Mucosa of rectum (tissue), 2 donors: ENCODE data around the gene NCAPG.

Experiments
- H3K27ac ChIP-seq, 2 donors: one replicate each; pipeline ENCODE4 v1.7.0; 2013; ENCODE audit warnings: inconsistent platforms in 2 of 2, low read depth in 2 of 2, low read length in 2 of 2
- H3K27me3 ChIP-seq, 2 donors: one replicate each; pipeline ENCODE4 v1.7.0; 2013; ENCODE audit warnings: low read length in 2 of 2; ENCODE audit not compliant: control insufficient read depth in 2 of 2, insufficient read depth in 2 of 2
- H3K36me3 ChIP-seq, 2 donors: one replicate each; pipeline ENCODE4 v1.7.0; 2013; ENCODE audit warnings: low read length in 2 of 2; ENCODE audit not compliant: control insufficient read depth in 2 of 2, insufficient read depth in 2 of 2
- H3K4me1 ChIP-seq, 2 donors: one replicate each; pipeline ENCODE4 v1.7.0; 2013; ENCODE audit warnings: low read length in 2 of 2, mild to moderate bottlenecking in 1 of 2; ENCODE audit not compliant: control insufficient read depth in 2 of 2, insufficient read depth in 2 of 2
- H3K4me3 ChIP-seq, 2 donors: one replicate each; pipeline ENCODE4 v1.7.0; 2013; ENCODE audit warnings: low read length in 2 of 2
- H3K9ac ChIP-seq, 2 donors: one replicate each; pipeline ENCODE4 v1.7.0; 2013; ENCODE audit warnings: low read length in 2 of 2, low read depth in 1 of 2, mild to moderate bottlenecking in 1 of 2
- H3K9me3 ChIP-seq, 2 donors: one replicate each; pipeline ENCODE4 v1.7.0; 2013; ENCODE audit warnings: low read length in 2 of 2; ENCODE audit not compliant: control insufficient read depth in 2 of 2
- donor health status: healthy.
- donor health status: Normal muscosa, but diverticular disease.

Gene NCAPG

DNA sequence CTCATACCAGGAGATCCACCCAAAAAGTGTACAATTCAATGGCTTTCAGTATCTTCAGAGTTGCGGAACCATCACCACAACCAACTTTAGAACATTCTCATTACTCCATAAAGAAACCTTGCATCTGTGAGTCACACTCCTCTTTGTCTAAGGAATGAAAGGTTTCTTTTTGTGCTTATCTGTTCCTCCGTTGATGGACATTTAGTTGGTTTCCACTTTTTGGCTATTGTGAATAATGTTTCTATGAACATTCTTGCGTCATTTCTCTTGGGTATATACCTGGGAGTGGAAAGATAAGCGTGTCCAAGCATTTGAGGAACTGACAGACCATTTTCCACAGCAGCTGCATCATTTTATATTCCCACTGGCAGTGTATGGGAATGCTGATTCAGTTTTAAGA lies 39.9 kb upstream of the NCAPG start:
- H3K9ac ChIP-seq = no peak overlapping the region
- no peaks in the 10 kb centered on the region for H3K9me3 ChIP-seq
- no peaks in the 10 kb centered on the region for H3K4me1 ChIP-seq
- no peaks in the 10 kb centered on the region for H3K36me3 ChIP-seq
- no peak overlapping the region for H3K4me3 ChIP-seq
- H3K27ac ChIP-seq = no peak overlapping the region
- H3K27me3 ChIP-seq = no peaks in the 10 kb centered on the region

- Histone ChIP-seq H3K27ac (no peak overlapping the region), H3K4me3 (no peak overlapping the region), H3K27me3 (no peaks in the 10 kb centered on the region), H3K4me1 (no peaks in the 10 kb centered on the region), H3K9ac (no peak overlapping the region), H3K9me3 (no peaks in the 10 kb centered on the region), H3K36me3 (no peaks in the 10 kb centered on the region)
Observed at GRCh38 chr4:17771284-17771908, 39.4 kb upstream of the NCAPG start.

DNA sequence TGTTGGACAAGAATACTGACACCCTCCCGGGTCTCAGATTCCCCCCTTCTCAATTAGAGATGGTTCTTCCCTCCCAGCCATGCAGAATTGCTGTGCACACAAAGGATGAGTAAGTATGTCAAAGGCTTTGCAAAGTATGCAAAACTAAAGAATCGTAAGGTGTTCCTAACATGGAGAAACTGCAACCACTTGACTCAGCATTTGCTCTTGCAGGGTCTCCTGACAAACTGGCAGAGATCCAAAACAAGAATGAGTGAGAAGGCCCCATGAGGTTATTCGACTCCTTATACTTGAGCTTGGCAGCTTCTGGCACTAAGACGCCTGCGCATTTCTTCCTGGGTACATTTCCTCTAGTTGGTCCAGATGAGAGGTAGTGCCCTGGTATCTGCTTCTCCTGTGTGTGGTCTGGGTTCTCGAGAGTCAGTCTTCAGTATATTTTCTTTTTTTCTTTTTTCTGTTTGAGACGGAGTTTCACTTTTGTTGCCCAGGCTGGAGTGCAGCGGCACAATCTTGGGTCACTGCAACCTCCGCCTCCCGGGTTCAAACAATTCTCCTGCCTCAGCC lies 37.6 kb upstream of the NCAPG start:
- Histone ChIP-seq H3K4me1 (no peaks in the 10 kb centered on the region), H3K4me3 (no peak overlapping the region), H3K27me3 (peaks cover 0 to 3% of the 10 kb centered on the region in 2 donors), H3K36me3 (no peaks in the 10 kb centered on the region), H3K27ac (no peak overlapping the region), H3K9me3 (no peaks in the 10 kb centered on the region), H3K9ac (no peak overlapping the region)

DNA sequence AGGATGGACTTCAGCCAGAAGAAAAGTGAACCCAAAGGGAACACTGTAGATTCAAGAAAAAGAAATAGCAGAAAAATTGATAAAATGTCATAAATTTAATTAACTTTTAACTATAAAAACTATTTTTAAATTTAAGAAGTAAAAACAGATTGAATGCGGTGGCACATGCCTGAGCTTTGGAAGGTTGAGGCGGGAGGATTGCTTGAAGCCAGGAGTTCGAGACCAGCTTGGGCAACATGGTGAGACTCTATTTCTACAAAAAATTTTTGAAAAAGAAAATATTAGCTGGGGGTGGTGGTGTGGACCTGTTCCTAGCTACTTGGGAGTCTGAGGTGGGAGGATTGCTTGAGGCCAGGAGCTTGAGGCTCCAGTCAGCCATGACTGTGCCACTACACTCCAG lies 32.3 kb upstream of the NCAPG start:
- Histone ChIP-seq H3K9me3 (no peaks in the 10 kb centered on the region), H3K27me3 (peaks cover 23 to 34% of the 10 kb centered on the region in 2 donors), H3K27ac (no peak overlapping the region), H3K4me3 (no peak overlapping the region), H3K4me1 (peaks cover 6 to 8% of the 10 kb centered on the region in 2 donors), H3K9ac (no peak overlapping the region), H3K36me3 (no peaks in the 10 kb centered on the region)

GRCh38 chr4:17780501-17781299 lies 30.1 kb upstream of the NCAPG start:
- H3K36me3 ChIP-seq = no peaks in the 10 kb centered on the region
- H3K4me1 ChIP-seq = peaks cover 6 to 8% of the 10 kb centered on the region in 2 donors
- H3K27ac ChIP-seq = no peak overlapping the region
- H3K27me3 ChIP-seq = peaks cover 23 to 34% of the 10 kb centered on the region in 2 donors
- no peaks in the 10 kb centered on the region for H3K9me3 ChIP-seq
- no peak overlapping the region for H3K9ac ChIP-seq
- peak overlapping the region; percentile 31 to 53 for H3K4me3 ChIP-seq

GRCh38 chr4:17781300-17782287 lies 29.2 kb upstream of the NCAPG start, which contains the start of gene FAM184B:
TSS of gene FAM184B (minus strand) at chr4:17781621. CDS start at chr4:17781299, 322 bp downstream.
- peak within 1 kb of the TSS; percentile 31 to 53 for H3K4me3 ChIP-seq
- peaks cover 6 to 8% of the 10 kb centered on the region in 2 donors for H3K4me1 ChIP-seq
- no peaks in the 10 kb centered on the region for H3K36me3 ChIP-seq
- no peaks in the 10 kb centered on the region for H3K9me3 ChIP-seq
- peaks cover 23 to 34% of the 10 kb centered on the region in 2 donors for H3K27me3 ChIP-seq
- H3K27ac ChIP-seq = no peak within 1 kb of the TSS
- no peak within 1 kb of the TSS for H3K9ac ChIP-seq

DNA sequence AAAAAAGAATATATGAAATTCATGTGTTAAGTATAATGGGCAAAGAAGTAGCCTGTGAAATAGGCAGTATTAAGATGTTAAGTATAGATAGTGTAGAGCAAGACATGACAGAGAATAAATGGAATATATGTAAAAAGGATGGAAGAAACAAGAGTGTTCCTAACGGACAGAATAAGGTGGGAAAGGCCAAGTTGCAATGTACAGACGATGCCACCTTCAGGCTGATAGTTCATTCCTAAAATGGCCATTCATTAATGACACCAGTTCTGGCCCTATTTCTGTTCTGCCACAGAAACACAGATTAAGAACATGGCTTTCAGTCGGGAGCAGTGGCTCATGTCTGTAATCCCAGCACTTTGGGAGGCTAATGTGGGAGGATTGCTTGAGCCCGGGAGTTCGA lies 24.9 kb upstream of the NCAPG start:
- no peak overlapping the region for H3K27ac ChIP-seq
- no peak overlapping the region for H3K4me3 ChIP-seq
- H3K9ac ChIP-seq = no peak overlapping the region
- H3K36me3 ChIP-seq = no peaks in the 10 kb centered on the region
- peaks cover 8 to 15% of the 10 kb centered on the region in 2 donors for H3K27me3 ChIP-seq
- H3K4me1 ChIP-seq = peaks cover 6 to 7% of the 10 kb centered on the region in 2 donors
- H3K9me3 ChIP-seq = no peaks in the 10 kb centered on the region

GRCh38 chr4:17786567-17786966 lies 24.2 kb upstream of the NCAPG start:
- H3K27ac ChIP-seq = no peak overlapping the region
- no peaks in the 10 kb centered on the region for H3K9me3 ChIP-seq
- peaks cover 0 to 2% of the 10 kb centered on the region in 2 donors for H3K4me1 ChIP-seq
- no peak overlapping the region for H3K9ac ChIP-seq
- H3K36me3 ChIP-seq = no peaks in the 10 kb centered on the region
- peaks cover 4 to 9% of the 10 kb centered on the region in 2 donors for H3K27me3 ChIP-seq
- H3K4me3 ChIP-seq = no peak overlapping the region

GRCh38 chr4:17787315-17787714 lies 23.5 kb upstream of the NCAPG start:
- no peaks in the 10 kb centered on the region for H3K9me3 ChIP-seq
- H3K27me3 ChIP-seq = peaks cover 0 to 1% of the 10 kb centered on the region in 2 donors
- no peaks in the 10 kb centered on the region for H3K4me1 ChIP-seq
- no peak overlapping the region for H3K4me3 ChIP-seq
- no peak overlapping the region for H3K27ac ChIP-seq
- H3K36me3 ChIP-seq = no peaks in the 10 kb centered on the region
- H3K9ac ChIP-seq = no peak overlapping the region
